HG03175 (cell line): ENCODE measurements around the gene FAM222A.

Experiments
- ATAC-seq: cut with Tn5 transposase; IDR thresholded peaks from one replicate; pipeline ENCODE4 v1.9.1; 2021; ENCODE audit warnings: mild to moderate bottlenecking, moderate library complexity; ENCODE audit not compliant: unreplicated experiment

FAM222A gene

DNA sequence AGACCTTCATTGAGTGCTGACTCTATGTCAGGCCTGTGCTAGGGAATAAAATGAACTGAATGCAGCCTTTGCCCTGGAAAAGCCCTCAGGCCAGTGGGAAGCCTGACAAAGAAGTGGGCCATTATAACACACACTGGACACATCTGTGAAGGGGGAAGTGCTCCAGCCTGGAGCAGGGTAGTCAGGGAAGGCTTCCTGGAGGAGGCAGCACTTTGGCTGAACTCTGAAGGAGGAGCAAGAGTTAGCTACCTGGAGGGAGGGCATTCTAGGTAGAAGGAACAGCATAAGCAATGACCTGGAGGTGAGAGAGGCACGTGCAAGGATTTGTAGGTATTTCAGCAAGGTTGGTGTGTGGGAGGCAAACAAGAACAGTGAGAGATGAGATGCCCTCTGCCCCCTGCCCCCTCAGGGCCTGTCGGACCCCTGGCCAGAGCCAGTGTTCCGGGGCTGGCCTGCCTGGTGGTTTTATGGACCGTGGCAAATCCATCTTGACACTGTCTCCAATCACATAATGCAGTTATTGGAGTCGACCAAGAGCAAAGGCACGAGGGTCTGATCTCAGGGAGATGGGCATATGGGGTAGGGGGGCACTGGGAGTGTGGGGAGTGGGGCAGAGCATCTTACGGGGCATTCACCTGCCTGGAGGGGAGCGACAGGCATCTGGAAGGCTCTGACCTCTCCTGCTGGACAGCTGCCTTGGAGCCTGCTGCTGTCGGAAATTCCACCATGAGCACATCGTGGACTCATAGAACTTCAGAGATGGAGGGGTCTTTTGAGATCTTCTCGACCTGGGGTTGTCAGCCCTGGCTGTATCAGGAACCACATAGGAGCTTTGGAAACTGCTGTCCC, 2.7 kb upstream of the FAM222A start:
- no peak for ATAC-seq

DNA sequence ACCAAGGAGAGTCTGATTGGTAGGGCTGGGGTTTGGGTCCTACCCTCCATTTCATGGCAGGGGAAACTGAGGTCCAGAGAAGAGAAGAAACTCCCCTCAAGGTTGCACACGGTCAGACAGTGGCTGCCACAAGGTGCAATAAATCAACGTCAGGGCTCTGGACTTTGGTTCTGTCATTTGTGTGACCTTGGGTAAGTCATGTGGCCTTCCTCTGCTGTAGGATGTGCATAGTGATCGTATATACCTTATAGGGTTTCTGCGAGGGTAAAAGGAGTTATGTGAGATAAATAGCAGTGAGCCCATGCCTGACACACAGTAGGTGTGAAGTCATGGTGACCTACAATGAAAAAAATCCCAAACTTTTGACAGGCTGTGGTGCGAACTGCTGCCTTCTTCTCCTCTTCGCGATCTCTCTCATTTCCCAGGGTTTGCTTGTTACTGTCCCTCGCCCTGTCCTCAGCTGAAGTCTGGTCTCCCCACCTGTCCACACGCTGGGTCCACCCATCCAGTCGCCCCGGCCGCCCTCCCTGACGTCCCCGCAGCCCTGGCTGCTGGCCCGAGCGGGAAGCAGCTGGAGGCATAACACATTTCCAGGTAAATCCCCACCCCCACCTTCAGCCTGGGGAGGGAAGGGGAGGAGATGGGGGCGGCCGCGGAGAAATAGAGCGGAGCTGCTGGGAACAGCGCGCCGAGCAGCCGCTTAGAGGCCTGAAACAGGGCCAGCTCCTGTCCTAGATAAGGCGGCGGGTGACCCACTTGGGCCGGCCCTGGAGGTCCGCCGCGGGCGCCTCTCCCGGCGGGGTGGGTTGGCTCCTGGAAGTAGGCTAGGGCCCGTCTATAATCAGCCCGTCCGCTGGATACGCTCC, 1.8 kb upstream of the FAM222A start:
- ATAC-seq = no peak

DNA sequence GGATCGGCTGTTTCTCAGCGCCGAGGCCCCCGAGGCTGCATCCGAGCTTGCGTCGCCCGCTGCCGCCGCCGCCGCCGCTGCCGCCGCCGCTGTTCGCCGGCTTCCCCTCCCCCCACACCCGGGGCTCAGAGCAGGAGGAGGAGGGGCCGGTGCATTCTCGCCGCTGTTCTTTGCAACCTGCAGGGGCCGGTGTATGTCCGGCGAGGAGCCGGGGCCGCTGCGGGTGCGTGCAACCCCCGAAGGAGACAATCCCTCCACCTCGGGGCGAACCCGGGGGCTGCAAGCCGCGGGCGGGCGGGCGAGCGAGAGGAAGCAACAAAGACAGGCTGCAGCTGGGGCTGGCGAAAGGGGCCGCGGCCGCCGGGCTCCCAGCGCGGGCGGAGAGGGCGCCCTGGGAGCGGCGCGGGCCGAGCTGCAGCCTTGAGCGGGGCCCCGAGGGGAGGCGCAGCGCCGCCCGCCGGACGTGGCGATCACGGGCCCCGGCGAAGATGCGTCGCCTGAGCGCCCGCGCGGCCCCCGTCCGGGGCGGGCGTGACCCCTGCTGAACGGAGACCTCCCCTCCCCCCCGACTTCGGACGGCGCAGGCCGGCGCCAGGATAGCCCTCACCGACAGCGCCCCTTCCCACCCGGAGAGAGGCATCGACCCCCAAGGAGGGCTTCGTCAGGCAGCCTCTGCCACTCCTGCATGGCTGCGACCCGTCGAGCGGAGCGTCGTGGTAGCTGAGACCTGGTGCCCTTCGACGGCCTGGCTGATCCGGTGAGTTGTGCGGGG, 702 bp downstream of the FAM222A start:
- peak; percentile 27 for ATAC-seq

DNA sequence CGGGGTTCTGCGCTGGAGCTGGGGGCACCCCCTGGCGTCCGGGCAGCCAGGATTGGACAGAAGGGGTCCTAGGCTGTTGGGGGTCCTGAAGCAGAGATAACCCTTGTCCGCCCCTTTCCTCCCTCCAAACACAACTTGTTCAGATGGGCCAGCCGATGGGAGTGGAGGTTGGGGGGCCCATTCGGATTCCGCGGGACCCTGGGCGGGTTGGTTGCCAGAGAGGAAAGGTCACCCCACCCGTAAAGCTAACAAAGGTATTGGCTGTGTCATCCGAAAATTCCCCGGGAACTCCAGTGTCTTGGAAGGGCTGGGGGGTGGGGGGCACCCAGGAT, 1.3 kb downstream of the FAM222A start:
- ATAC-seq = no peak

DNA sequence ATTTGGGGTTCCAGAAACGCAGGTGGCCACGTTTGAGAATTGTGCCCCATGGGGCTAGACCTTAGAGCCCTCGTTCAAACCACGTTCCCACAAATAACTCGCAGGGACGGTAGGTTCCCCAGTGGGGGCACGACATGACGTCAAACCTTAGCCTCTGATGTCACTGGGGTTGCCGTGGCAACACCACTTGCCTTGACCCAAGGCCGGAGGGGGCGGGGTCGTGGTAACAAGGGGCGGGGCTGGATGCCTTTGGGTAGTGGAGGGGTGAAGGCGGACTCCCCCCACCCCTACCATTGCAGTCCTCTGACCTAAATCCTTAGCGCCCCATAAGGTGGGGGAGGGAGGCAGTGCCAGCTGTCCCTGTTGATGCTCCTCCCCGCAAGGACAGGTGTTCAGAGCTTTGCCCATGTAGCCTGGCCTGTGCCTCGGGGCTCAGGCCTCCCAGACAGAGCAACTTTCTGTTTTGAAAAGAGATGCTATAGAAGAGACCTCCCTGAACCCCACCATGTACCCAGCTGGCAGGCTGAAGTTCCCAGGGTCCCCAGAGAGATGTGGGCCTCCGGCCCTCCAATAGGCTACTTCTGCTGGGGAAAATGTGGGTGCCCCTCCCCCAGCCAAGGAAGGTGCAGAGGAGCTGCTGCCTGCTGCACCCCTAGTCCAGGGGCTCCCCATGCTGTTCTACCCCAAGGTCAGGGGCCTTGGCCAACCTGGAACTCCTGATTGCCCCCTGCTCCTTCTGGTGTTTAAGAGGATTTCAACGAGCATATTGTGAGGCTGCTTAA, 1.9 kb downstream of the FAM222A start:
- no peak for ATAC-seq

DNA sequence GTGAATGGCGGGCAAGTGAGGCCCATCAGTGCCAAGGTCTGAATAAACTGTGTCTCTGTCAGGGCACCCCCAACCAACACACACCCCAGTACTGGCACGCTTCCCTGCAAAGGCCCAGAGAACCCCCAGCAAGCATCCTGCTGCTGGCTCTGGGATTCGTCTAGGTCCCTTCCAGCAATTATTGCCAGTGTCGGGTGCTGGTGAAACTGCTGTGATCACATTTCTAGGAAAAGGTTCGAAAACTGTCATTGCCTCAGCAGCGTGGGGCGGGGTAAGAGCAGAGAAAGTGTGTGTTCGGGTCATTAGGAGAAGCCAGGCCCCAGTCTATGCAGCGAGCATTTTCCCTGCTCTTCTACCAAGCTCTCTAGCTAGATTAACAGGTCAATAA, 2.5 kb downstream of the FAM222A start:
- no peak for ATAC-seq

DNA sequence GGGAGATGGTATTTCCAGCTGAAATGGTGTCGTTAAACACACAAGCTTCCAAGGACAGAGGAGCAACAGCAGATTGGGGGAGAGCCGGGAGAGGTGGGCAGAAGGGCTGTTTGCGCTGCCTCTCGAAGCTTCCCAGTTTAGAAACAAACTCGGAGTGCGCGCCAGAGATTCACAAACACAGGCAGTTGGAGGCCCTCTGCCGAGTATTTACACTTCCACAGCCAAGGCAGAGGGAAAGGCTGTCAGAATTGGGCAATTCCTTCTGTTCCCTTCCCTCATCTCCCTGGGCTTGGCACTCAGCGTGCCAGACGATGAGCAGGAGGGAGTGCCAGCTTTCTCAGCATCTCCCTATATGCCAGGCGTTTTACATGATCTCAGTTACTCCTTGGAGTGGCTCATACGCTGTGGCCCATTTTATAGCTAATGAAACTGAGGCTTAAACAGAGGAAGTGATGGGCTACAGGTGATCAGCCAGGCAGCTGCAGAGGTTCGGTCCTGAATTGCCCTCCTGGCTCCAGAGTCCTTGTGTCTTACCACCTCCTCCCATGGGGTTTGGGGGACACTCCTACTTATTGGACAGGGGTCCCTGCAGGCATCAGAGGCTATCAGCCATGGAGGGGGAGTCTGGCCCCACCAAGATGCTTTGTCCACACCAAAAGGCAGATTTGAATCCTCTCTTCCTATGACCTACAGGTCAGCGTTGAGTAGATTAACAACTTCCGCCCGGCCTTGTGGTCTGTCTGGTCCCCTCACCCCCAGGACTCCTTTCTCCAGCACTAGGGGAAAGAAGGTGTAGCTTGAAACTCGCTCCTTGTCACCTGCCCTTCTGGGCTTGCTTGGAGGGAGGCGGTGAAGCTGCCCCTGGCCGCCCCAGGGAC, 3.1 kb downstream of the FAM222A start:
- ATAC-seq = no peak

DNA sequence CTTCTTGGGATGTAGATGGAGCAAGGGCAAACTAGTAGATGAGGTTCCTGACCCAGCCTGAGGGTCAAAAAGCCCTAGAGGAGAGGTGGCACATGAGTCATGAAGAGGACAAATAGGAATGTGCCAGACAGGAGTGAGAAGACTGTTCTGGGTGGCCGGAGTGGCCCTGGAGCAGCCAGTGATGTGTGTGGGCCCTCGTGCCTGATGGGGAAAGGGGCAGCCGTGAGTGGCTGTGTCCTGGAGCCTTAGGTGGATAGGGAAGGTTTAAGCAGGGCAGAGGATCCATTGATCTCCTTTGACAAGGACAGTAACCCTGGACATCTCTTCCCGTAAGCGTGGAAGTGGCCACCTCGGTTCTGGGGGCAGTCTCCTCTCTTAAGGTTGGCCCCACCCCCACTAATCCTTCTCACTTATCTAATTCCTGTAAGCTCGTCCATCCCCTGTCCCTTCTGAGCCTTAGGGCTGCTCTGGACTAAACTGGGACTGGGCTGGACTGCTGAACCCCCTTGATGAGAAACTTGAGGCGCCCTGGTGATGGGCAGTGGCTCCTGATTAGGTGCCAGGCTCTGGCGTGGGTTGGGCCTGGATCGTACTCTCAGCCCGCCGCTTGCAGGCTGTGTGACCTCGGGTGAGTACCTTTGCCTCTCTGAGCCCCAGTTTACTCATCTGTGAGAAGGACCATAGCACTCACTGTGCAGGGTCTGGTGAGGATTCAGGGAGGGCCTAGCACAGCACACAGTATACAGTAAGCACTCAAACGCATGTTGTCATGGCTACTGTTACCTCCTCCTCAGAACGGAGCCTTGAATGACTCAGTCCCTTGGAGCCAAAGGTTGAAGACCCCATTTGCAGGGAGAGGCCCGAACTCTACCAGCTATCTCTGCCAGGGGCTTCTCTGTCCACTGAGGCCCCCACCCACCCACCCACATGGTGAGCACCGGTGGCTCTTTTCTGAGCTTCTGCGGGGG, 4.0 kb downstream of the FAM222A start:
- no peak for ATAC-seq

DNA sequence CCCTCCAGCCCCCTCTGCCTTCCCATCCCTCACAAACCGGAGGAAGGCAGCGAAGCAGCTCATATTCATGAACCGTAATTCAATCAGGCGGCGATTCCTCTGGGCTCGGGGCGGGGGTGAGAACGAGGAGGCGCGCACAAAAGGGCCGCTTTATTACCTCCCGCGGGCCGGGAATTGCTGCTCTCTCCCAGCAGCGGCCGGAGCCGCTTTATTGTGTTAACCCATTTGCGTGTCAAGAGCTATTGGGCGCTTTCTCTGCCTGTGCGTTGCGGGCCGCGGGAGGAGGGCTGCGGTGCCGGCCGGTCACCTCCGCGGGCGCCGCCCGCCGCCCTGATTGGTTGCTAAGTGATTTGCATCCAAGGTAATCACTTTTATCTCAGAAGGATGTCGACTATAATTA, 4.8 kb downstream of the FAM222A start:
- no peak for ATAC-seq

DNA sequence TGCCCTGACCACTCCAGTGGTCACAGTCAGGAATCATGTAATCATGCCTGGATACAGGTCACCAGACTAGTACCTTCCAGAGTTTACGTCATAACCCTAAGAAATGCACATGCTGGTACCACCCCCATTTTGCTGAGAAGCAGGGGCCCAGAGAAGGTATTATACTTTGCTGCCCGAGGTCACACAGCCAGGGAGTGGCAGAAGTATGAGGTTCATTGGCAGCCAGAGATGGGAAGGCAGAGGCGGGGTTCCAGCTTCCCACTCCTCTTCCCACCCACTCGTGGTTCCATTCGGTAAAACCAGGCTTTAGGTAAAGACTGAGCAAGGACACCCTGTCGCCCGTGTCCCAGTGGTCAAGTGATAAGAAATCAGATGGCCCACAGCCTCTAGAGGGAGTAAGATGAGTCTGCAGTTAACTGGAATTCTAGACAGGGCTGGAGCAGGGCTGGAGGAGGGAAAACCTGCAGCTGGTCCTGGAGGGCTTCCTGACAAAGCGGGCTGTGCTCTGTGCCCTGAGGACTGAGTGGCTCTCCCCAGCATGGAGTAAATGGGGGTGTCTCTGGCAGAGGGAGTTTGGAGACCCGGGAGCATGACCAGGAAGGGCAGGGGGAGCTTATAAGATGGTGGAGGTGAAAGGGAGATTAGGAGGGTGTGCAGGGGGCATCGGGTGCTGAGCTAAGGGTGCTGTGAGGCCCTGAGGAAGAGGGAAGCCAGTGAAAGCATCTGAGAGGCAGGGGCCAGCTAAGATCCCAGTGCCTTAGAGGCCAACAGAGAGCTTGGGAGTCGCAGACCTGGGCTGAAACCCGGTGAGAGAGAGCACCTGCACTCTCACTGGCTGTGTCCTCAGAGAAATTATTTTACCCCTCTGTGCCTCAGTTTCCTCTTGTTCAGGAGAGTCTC, 5.7 kb downstream of the FAM222A start:
- no peak for ATAC-seq

DNA sequence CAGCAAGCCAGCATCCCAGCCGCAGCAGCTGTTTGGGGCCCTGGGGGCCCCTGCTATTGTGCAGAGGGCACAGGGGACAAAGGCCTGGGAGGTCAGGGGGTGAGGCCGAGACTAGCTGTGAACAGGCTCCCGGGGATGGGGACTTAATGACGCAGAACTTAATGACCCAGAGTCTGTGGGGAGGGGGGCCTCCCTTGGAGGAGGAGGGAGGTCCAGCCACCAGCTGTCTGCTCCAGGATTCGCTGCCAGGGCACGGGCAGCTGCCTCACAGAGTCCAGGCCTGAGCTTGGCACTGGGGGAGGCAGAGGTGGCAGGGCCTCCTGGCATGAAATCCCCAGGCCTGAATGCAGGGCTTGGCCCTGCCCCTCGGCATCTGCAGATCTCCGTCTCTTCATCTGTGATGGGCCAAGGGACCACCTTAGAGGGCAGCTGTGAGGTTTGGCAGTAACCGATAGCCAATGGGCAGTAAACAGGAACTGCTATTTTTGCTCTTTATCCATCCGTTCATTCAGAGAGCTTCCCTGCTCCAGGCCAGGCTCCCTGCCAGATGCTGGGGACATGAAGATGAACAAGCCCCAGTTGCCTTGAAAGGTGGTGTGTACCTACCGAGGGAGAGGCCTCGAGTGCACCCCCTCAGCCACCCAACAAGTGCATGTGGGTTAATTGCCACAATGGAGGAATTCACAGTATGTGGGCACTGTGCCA, 6.7 kb downstream of the FAM222A start:
- ATAC-seq = no peak

DNA sequence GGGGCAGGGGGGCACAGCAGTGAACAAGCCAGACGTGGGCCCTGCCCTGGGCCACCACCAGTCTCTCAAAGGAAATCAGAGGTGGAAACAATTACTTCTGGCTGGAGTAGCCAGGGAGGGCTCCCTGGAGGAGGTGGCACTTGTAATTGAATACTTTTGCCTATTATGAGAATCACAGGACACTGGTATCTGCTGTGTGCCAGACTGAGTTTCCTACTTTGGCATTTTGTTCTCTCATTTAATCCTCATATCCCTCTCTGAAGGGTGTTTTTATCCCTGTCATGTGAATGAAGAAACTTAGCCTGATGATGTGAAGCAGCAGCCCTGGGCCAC, 7.2 kb downstream of the FAM222A start:
- no peak for ATAC-seq

DNA sequence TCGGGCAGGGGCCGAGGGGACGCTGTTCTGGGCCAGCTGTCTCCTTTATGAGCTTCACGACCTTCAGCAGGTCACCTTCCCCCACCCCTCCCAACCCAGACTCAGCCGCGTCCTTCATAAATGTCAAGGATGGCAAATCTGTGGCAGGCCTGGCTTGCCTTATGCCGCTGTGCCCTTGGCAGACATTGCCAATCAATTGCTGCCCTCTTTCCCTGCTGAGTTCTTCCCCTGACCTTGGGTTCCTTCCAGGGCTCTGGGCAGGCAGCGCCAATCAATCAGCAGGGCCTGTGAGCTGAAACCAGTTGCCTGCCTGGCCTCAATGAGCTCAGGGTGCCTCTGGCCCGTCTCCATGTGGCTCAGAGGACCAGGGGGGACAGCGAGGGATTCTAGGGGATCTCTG, 7.7 kb downstream of the FAM222A start:
- no peak for ATAC-seq

DNA sequence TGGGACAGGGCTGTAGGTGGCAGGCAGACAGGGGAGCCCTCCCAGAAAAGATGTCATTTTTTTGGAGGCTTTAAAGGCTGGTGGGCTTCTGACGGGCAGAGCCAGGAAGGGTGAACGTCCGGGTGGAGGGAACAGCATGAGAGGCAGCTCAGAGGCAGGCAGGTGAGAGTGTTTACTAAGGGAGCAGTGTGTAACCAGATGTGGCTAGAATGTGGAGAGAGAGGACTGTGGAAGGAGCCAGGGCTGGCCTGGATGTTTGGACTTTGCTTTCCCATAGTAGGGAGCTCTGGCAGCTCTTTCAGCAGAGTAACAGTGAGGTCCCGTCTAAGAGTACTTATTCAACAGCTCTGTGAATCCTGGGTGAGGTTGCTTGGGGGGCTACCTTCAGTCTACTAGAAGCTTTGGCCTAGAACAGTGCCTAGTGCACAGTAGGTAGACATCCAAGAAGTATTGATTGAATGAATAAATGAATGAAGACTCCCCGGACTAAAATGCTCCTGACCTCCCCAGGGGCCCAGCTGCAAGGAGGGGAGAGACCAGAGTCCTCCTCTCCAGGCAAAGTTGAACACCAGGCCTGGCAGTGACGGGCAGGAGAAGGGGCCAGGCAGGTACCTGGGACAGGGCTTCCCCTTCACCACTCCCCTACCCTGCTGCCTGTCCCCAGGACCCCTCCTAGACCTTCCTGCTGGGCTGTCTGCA, 8.5 kb downstream of the FAM222A start:
- ATAC-seq = no peak

DNA sequence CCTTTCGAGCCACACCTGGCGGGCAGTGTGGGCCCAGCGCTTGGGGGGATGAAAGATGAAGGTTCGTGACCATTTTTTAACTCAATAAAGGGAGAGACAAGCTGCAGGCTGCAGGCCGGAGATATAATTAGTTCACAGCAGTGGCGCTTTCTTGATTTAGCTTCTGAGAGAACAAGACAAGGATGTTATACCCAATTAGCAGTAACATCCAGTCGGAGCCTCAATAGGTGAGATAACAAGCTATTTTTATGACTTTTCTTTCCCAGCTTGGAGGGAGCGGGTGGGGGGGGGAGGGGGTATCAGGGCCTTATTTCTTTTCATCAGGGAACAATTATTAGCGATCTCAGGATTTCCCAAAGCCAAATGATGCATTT, 9.1 kb downstream of the FAM222A start:
- ATAC-seq = no peak

DNA sequence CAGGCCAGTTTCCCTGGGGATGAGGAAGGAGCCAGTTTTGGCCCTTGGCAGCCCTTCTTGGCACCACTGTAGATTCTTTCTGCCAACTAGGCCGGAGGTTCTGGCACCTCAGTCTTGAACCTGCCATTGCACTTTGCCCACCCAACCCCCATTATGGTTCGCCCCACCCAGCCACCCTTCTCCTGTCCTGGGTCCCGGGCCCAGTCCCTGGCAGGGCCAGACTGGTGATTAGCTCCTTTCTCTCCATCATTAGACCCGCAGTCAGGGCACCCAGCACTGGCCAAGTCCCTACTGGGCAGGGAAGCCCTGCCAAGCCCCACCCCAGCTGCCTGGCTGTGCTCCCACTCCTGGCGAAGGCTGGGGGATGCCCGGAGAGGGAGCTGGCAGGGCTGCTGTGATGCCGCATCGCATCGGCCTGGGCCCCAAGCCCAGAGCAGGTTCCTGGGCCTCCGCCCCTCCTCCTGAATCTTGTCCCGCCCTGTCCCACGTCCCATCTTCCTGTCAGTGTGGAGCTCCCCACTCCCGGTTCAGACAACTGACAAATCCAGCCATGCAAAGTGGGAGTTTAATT, 9.8 kb downstream of the FAM222A start:
- ATAC-seq = no peak
